ENCODE results near the gene ARID1B. TPM values are rescaled to one million over a fixed set of nuclear protein-coding genes. Genes with fewer than 3 reads are reported as not detected.

The ARID1B gene
- total RNA-seq, 1 donor, result 55.0 TPM

DNA sequence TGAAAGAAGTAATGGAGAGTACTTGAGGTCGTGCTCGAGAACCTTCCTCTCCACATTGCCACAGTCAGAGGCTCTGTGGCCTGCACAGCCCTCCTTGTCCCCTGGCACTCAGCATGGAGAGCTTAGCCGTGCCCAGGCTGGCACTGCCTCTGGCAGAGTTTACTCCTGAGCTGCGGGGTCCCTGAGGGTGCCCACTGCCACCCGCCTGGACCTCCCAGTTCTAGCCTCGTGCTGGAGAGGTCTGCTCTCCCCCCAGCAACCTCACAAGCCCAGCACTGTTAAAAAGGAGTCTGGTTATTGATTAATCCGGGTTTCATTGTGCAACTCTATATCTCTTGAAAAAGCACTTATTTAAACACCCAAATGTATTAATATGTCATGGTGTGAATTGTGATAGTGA is 319.3 kb downstream of the ARID1B start:
- Histone ChIP-seq H3K27me3 (ENCODE audit: insufficient read depth, low read length) (no peaks in the 10 kb centered on the region), H3K79me2 (ENCODE audit: insufficient read depth, low read length) (peaks cover 2% of the 10 kb centered on the region), H4K20me1 (ENCODE audit: insufficient read depth, low read length) (peaks cover 3% of the 10 kb centered on the region), H3K4me2 (ENCODE audit: insufficient read depth, low read length) (no peak overlapping the region), H3K36me3 (ENCODE audit: insufficient read depth, low read length) (no peaks in the 10 kb centered on the region), H2AFZ (ENCODE audit: low read length) (no peak overlapping the region), H3K27ac (ENCODE audit: low read depth, low read length) (no peak overlapping the region), H3K4me3 (ENCODE audit: insufficient read depth, low read length) (no peak overlapping the region), H3K4me1 (ENCODE audit: insufficient read depth, low read length) (no peaks in the 10 kb centered on the region), H3K9me3 (ENCODE audit: low read depth, low read length) (no peaks in the 10 kb centered on the region)
- TF ChIP-seq, protein P1, sequence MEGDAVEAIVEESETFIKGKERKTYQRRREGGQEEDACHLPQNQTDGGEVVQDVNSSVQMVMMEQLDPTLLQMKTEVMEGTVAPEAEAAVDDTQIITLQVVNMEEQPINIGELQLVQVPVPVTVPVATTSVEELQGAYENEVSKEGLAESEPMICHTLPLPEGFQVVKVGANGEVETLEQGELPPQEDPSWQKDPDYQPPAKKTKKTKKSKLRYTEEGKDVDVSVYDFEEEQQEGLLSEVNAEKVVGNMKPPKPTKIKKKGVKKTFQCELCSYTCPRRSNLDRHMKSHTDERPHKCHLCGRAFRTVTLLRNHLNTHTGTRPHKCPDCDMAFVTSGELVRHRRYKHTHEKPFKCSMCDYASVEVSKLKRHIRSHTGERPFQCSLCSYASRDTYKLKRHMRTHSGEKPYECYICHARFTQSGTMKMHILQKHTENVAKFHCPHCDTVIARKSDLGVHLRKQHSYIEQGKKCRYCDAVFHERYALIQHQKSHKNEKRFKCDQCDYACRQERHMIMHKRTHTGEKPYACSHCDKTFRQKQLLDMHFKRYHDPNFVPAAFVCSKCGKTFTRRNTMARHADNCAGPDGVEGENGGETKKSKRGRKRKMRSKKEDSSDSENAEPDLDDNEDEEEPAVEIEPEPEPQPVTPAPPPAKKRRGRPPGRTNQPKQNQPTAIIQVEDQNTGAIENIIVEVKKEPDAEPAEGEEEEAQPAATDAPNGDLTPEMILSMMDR (IDR thresholded peaks at IDR 0.05; ENCODE audit: extremely low read depth, low read depth, low read length), result no peak
- DNase-seq (ENCODE audit: insufficient read length, low spot score, missing footprints), result no peak

- TF ChIP-seq, protein P1 (IDR thresholded peaks at IDR 0.05; ENCODE audit: extremely low read depth, low read depth, low read length), result no peak
- H3K4me2 ChIP-seq (ENCODE audit: insufficient read depth, low read length), result no peak overlapping the region
- H2AFZ ChIP-seq (ENCODE audit: low read length), result no peak overlapping the region
- no peak overlapping the region for H3K4me3 ChIP-seq (ENCODE audit: insufficient read depth, low read length)
- no peaks in the 10 kb centered on the region for H4K20me1 ChIP-seq (ENCODE audit: insufficient read depth, low read length)
- H3K4me1 ChIP-seq (ENCODE audit: insufficient read depth, low read length), result no peaks in the 10 kb centered on the region
- no peak for DNase-seq (ENCODE audit: insufficient read length, low spot score, missing footprints)
- no peaks in the 10 kb centered on the region for H3K9me3 ChIP-seq (ENCODE audit: low read depth, low read length)
- H3K36me3 ChIP-seq (ENCODE audit: insufficient read depth, low read length), result no peaks in the 10 kb centered on the region
- no peaks in the 10 kb centered on the region for H3K79me2 ChIP-seq (ENCODE audit: insufficient read depth, low read length)
- no peak overlapping the region for H3K27ac ChIP-seq (ENCODE audit: low read depth, low read length)
- H3K27me3 ChIP-seq (ENCODE audit: insufficient read depth, low read length), result no peaks in the 10 kb centered on the region
Observed at GRCh38 chr6:157097255-157097955, 320.2 kb downstream of the ARID1B start.

DNA sequence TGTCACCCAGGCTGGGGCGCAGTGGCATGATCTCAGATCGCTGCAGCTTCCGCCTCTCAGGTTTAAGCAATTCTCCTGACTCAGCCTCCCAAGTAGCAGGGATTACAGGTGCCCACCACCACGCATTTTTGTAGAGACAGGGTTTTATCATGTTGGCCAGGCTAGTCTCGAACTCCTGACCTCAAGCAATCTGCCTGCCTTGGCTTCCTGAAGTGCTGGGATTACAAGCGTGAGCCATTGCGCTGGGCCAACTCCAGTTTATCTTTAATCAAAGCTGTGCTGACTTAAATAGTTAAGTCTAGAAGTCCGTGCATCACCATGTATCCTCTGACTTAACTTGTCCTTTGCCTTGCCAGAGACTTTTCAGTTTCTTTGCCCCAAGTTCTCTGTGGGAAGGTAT is 321.8 kb downstream of the ARID1B start:
- H3K27ac ChIP-seq (ENCODE audit: low read depth, low read length), result no peak overlapping the region
- no peak overlapping the region for H2AFZ ChIP-seq (ENCODE audit: low read length)
- H3K27me3 ChIP-seq (ENCODE audit: insufficient read depth, low read length), result no peaks in the 10 kb centered on the region
- no peaks in the 10 kb centered on the region for H3K36me3 ChIP-seq (ENCODE audit: insufficient read depth, low read length)
- H3K79me2 ChIP-seq (ENCODE audit: insufficient read depth, low read length), result no peaks in the 10 kb centered on the region
- H3K4me1 ChIP-seq (ENCODE audit: insufficient read depth, low read length), result no peaks in the 10 kb centered on the region
- DNase-seq (ENCODE audit: insufficient read length, low spot score, missing footprints), result no peak
- no peaks in the 10 kb centered on the region for H3K9me3 ChIP-seq (ENCODE audit: low read depth, low read length)
- H4K20me1 ChIP-seq (ENCODE audit: insufficient read depth, low read length), result no peaks in the 10 kb centered on the region
- H3K4me3 ChIP-seq (ENCODE audit: insufficient read depth, low read length), result no peak overlapping the region
- TF ChIP-seq, protein P1 (IDR thresholded peaks at IDR 0.05; ENCODE audit: extremely low read depth, low read depth, low read length), result no peak
- H3K4me2 ChIP-seq (ENCODE audit: insufficient read depth, low read length), result no peak overlapping the region

- no peak for DNase-seq (ENCODE audit: insufficient read length, low spot score, missing footprints)
Observed at GRCh38 chr6:157099912-157100593, 322.9 kb downstream of the ARID1B start.

More at GRCh38 chr6:157099912-157100593, 322.9 kb downstream of the ARID1B start:
- no peak overlapping the region for H3K4me2 ChIP-seq (ENCODE audit: insufficient read depth, low read length)
- no peaks in the 10 kb centered on the region for H3K36me3 ChIP-seq (ENCODE audit: insufficient read depth, low read length)
- no peaks in the 10 kb centered on the region for H3K79me2 ChIP-seq (ENCODE audit: insufficient read depth, low read length)
- TF ChIP-seq, protein P1 (IDR thresholded peaks at IDR 0.05; ENCODE audit: extremely low read depth, low read depth, low read length), result no peak
- H3K27ac ChIP-seq (ENCODE audit: low read depth, low read length), result no peak overlapping the region
- no peak overlapping the region for H3K4me3 ChIP-seq (ENCODE audit: insufficient read depth, low read length)
- H2AFZ ChIP-seq (ENCODE audit: low read length), result no peak overlapping the region
- no peaks in the 10 kb centered on the region for H3K4me1 ChIP-seq (ENCODE audit: insufficient read depth, low read length)
- H4K20me1 ChIP-seq (ENCODE audit: insufficient read depth, low read length), result no peaks in the 10 kb centered on the region
- H3K27me3 ChIP-seq (ENCODE audit: insufficient read depth, low read length), result no peaks in the 10 kb centered on the region
- H3K9me3 ChIP-seq (ENCODE audit: low read depth, low read length), result no peaks in the 10 kb centered on the region
